Measurements from ENCODE around the gene TMEM116.

Gene TMEM116

DNA sequence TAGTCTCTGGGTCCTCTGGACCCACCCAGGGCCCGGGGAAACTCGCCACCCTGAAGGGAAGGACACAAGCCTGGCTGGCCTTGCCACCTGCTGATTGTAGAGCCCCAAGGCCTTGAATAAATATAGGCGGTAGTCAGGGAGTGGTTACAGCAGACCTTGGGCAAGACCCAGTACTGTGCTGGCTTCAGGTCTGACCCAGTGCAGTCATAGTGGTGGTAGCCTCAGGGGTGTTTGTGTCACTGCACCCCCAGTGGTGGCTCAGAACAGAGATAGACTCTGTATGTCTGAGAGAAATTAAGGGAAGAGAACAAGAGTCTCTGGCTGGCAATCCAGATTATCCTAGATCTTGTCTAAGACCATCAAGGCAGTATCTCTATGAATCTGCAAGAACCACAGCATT is 107.5 kb downstream of the TMEM116 start:
- no peak overlapping the region for H3K27ac ChIP-seq
- no peak for DNase-seq (ENCODE audit: low read depth, low spot score)
- peaks cover 10% of the 10 kb centered on the region for H3K36me3 ChIP-seq (ENCODE audit: insufficient read depth, low read length)
- TF ChIP-seq EZH2 (IDR thresholded peaks at IDR 0.05) (no peak), POLR2AphosphoS5 (IDR thresholded peaks at IDR 0.05; ENCODE audit: borderline replicate concordance, low read depth, low read length) (no peak), FOXP2 (optimal IDR thresholded peaks at IDR 0.05; ENCODE audit: control extremely low read depth, extremely low read length, insufficient read depth) (no peak)
- no peak overlapping the region for H3K4me3 ChIP-seq
- peaks cover 3% of the 10 kb centered on the region; the same call in 1 of the 2 replicates for H3K9me3 ChIP-seq (ENCODE audit: low read depth, low read length)
- no peak overlapping the region for H3K9ac ChIP-seq (ENCODE audit: insufficient read length)

DNA sequence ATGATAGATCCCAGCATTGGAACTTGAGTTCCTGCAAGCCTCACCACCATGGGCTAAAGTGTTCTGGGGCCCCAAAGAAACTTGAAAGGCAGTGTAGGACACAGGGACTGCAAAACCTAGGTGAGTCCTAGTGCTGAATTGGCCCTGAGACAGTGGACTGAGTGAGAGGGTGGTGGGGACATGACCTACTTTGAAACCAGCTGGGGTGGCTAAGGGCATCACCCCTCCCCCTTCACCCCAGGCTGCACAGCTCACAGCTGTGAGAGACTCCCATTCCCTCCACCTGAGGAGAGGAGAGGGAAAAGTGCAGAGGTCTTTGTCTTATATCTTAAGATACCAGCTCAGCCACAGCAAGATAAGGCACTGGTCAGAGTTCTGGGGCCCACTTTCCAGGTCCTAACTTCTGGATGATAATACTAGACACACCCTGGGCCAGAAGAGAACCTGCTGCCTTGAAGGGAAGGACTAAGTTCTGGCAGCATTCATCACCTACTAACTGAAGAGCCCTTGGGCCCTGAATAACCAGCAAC is 108.5 kb downstream of the TMEM116 start:
- Histone ChIP-seq H3K36me3 (ENCODE audit: insufficient read depth, low read length) (peaks cover 10% of the 10 kb centered on the region), H3K4me3 (no peak overlapping the region), H3K9me3 (ENCODE audit: low read depth, low read length) (peaks cover 3% of the 10 kb centered on the region; the same call in 1 of the 2 replicates), H3K9ac (ENCODE audit: insufficient read length) (no peak overlapping the region), H3K27ac (no peak overlapping the region)
- TF ChIP-seq POLR2AphosphoS5 (IDR thresholded peaks at IDR 0.05; ENCODE audit: borderline replicate concordance, low read depth, low read length) (no peak; the same call in 1 of the 2 replicates), FOXP2 (optimal IDR thresholded peaks at IDR 0.05; ENCODE audit: control extremely low read depth, extremely low read length, insufficient read depth) (no peak), EZH2 (IDR thresholded peaks at IDR 0.05) (no peak)
- DNase-seq (ENCODE audit: low read depth, low spot score): no peak

DNA sequence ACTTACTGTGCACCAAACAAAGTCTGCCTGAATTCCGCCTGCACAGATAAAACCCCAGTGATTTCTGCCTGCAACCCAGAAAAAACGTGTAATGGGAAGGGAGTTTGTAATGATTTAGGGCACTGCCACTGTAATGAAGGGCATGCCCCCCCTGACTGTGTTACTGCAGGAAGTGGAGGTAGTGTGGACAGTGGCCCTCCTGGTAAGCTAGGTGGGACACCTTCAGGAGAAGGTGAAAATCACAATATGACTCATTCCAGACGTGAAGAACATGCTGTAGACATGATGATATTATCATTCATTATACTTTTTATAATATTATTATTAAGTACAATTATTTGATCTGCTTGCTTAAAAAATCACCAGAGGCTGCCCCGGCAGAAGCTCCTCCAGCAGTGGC is 111.8 kb downstream of the TMEM116 start:
- DNase-seq (ENCODE audit: low read depth, low spot score): no peak
- peaks cover 19% of the 10 kb centered on the region for H3K36me3 ChIP-seq (ENCODE audit: insufficient read depth, low read length)
- H3K27ac ChIP-seq: no peak overlapping the region
- H3K9ac ChIP-seq (ENCODE audit: insufficient read length): no peak overlapping the region
- H3K9me3 ChIP-seq (ENCODE audit: low read depth, low read length): no peaks in the 10 kb centered on the region
- no peak overlapping the region for H3K4me3 ChIP-seq
- TF ChIP-seq EZH2 (IDR thresholded peaks at IDR 0.05) (no peak), POLR2AphosphoS5 (IDR thresholded peaks at IDR 0.05; ENCODE audit: borderline replicate concordance, low read depth, low read length) (no peak), FOXP2 (optimal IDR thresholded peaks at IDR 0.05; ENCODE audit: control extremely low read depth, extremely low read length, insufficient read depth) (no peak)

DNA sequence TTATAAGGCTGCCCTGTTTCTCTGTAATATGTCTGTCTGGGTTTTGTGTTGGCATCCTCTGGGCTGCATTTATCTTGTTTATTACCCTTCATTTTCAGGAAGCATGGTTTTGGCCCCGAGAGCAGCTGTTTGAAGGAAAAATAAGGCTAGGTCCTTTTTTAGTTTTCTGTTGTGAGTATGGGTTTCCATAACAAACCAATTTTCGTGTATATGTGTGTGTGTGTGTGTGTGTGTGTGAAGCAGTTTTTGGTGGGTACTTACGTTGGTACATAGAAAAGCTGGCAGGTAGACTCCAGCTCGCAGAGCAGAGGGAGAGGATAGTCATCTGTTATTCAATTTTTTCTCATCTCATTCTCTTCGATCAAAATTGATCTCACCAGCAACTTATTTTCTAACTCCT is 118.4 kb downstream of the TMEM116 start:
- DNase-seq (ENCODE audit: low read depth, low spot score): no peak
- TF ChIP-seq FOXP2 (optimal IDR thresholded peaks at IDR 0.05; ENCODE audit: control extremely low read depth, extremely low read length, insufficient read depth) (no peak), EZH2 (IDR thresholded peaks at IDR 0.05) (no peak), POLR2AphosphoS5 (IDR thresholded peaks at IDR 0.05; ENCODE audit: borderline replicate concordance, low read depth, low read length) (no peak)
- no peak overlapping the region for H3K4me3 ChIP-seq
- H3K9ac ChIP-seq (ENCODE audit: insufficient read length): no peak overlapping the region
- H3K27ac ChIP-seq: no peak overlapping the region
- H3K36me3 ChIP-seq (ENCODE audit: insufficient read depth, low read length): peaks cover 59% of the 10 kb centered on the region
- no peaks in the 10 kb centered on the region for H3K9me3 ChIP-seq (ENCODE audit: low read depth, low read length)

DNA sequence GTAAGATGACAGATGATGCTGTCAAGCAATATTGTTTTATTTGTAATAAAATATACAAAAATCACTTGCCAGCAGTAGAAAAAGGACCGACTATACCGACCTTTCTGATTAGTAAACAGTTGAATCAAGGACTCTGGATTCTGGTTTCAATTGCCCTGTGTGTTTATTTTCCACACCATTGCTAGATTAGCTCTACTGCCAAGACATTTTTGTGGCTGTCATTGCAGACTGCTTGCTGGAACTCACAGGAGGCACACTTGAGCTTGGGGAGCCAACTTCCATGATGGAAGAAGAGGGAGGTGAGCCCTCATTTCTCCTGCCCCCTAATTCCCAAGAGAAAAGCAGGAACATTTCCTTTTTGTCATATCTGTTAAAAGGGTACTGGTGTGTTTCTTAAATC is 119.7 kb downstream of the TMEM116 start:
- Histone ChIP-seq H3K36me3 (ENCODE audit: insufficient read depth, low read length) (peaks cover 65% of the 10 kb centered on the region), H3K9me3 (ENCODE audit: low read depth, low read length) (no peaks in the 10 kb centered on the region), H3K9ac (ENCODE audit: insufficient read length) (no peak overlapping the region), H3K4me3 (no peak overlapping the region), H3K27ac (no peak overlapping the region)
- TF ChIP-seq POLR2AphosphoS5 (IDR thresholded peaks at IDR 0.05; ENCODE audit: borderline replicate concordance, low read depth, low read length): no peak
- DNase-seq (ENCODE audit: low read depth, low spot score): no peak

DNA sequence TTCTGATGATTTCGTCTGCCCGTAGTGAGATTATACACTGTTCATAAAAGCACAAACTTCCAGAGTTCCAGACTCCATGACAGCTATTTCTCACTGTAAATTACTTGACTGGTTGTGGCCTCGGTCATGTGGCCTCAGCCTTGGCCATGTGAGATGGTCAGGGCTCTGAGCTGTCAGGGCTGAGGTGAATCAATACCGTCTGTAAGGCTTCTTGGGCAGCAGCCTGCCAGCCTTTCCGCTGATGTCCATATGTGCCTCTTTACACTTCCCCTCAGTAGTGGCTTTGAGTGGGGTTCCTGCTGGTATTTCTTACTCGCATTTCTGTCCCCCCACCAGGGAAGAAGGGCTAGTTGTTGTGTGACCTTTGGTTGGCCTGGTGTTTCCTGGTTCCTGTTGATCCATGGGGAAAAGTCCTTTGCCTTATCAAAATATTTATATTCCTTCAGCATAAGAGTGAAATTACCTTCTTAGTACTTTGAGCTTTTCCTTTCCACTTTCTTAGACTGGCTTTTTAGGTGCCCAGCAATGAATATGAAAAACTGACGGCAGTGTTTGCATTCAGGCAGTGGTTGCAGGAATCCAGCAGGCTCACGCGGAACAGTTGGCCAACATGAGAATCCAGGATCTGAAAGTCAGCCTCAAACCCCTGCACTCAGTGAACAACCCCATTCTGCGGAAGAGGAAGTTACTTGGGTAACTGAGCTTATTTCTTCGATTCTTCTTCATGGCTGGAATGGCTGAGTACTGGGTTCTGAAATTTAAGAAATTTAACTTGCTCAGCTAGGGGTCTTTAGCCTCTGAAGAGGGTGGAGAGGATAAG is 124.8 kb downstream of the TMEM116 start:
- Histone ChIP-seq H3K4me3 (no peak overlapping the region), H3K9ac (ENCODE audit: insufficient read length) (no peak overlapping the region), H3K36me3 (ENCODE audit: insufficient read depth, low read length) (peaks cover 93% of the 10 kb centered on the region), H3K9me3 (ENCODE audit: low read depth, low read length) (no peaks in the 10 kb centered on the region), H3K27ac (no peak overlapping the region)
- DNase-seq (ENCODE audit: low read depth, low spot score): no peak
- no peak for TF ChIP-seq FOXP2 (optimal IDR thresholded peaks at IDR 0.05; ENCODE audit: control extremely low read depth, extremely low read length, insufficient read depth)

DNA sequence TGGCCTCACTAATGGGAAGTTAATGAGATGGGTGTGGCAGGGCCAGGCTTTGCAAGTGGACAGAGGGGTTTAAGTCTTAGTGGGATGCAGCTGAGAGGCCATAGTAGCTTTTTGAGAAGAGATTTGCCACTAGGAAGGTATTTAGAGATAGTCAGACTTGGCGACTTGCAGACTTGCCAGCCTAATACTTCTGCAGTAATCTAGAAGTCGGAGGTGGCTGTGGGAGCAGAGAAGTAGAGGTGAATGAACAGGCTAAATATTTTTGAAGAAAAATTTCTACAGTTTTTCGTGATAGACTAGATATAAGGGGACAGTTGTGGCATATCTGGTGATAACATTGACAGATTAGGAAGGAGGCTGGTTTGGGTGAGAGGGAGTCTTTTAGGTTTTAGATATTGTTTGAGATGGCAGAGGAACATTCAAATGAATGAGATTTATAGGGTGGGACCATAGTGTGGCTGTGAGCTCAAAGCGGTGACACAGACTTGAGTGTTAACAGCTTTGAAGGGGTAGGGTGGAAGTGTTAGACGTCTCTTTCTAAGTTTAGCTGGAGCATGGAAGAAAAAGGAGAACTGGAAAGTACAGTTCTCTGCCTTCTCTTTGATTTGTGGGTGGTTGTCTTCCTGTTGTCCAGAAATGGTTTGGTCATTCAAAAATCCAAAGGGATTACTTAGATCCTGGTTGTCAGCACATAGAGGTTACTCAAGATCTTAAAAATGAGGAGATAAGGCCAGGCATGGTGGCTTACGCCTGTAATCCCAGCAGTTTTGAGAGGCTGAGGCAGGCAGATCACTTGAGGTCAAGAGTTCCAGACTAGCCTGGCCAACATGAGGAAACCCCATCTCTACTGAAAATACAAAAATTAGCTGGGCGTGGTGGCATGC is 126.1 kb downstream of the TMEM116 start:
- Histone ChIP-seq H3K27ac (no peak overlapping the region), H3K36me3 (ENCODE audit: insufficient read depth, low read length) (peaks cover 93% of the 10 kb centered on the region), H3K4me3 (no peak overlapping the region), H3K9me3 (ENCODE audit: low read depth, low read length) (no peaks in the 10 kb centered on the region), H3K9ac (ENCODE audit: insufficient read length) (no peak overlapping the region)
- TF ChIP-seq FOXP2 (optimal IDR thresholded peaks at IDR 0.05; ENCODE audit: control extremely low read depth, extremely low read length, insufficient read depth): no peak
- no peak for TF ChIP-seq EZH2 (IDR thresholded peaks at IDR 0.05)
- TF ChIP-seq POLR2AphosphoS5 (IDR thresholded peaks at IDR 0.05; ENCODE audit: borderline replicate concordance, low read depth, low read length): no peak
- no peak for DNase-seq (ENCODE audit: low read depth, low spot score)

DNA sequence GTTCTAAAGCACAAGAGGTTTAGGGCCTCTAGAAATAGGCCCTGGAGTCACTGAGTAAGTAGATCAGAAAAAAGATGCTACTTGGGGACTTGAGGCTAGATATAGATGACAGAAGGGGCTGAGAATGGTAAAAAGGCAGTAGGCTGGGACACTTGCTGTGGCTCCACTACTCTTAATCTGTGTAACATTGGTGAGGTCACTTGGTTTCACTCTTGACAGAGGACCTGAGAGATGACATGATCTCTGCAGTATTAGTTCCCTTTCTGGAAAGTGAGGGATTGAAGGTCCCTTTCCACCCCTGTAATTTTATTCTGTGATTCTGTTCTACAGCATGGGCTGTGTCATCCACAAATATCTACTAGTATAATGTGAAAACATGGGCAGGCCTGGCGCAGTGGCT is 131.2 kb downstream of the TMEM116 start:
- H3K4me3 ChIP-seq: no peak overlapping the region
- H3K36me3 ChIP-seq (ENCODE audit: insufficient read depth, low read length): peaks cover 84% of the 10 kb centered on the region
- TF ChIP-seq EZH2 (IDR thresholded peaks at IDR 0.05) (no peak), FOXP2 (optimal IDR thresholded peaks at IDR 0.05; ENCODE audit: control extremely low read depth, extremely low read length, insufficient read depth) (no peak), POLR2AphosphoS5 (IDR thresholded peaks at IDR 0.05; ENCODE audit: borderline replicate concordance, low read depth, low read length) (no peak)

More for the DNA sequence above, 131.2 kb downstream of the TMEM116 start:
- DNase-seq (ENCODE audit: low read depth, low spot score): no peak
- no peaks in the 10 kb centered on the region for H3K9me3 ChIP-seq (ENCODE audit: low read depth, low read length)
- H3K27ac ChIP-seq: no peak overlapping the region
- no peak overlapping the region for H3K9ac ChIP-seq (ENCODE audit: insufficient read length)

Measured in SK-N-MC (cell line).